SK-N-SH treated with all-trans-retinoic acid at 6 μM for 48 hours (cell line): ENCODE results near the gene OR5D16.

Experiments used
- OSR1 ChIP-seq: fragments of 250-450 bp; sonication (Bioruptor Pico); IDR thresholded peaks from 2 replicates; pipeline ENCODE4 v1.8.0; 2022; ENCODE audit warnings: moderate library complexity, mild to moderate bottlenecking, inconsistent platforms
- RARB ChIP-seq: fragments of 250-450 bp; sonication (Bioruptor Pico); IDR thresholded peaks from 2 replicates; pipeline ENCODE4 v1.8.0; 2021; ENCODE audit warnings: mild to moderate bottlenecking, moderate library complexity
- ZC3H10 ChIP-seq: fragments of 250-450 bp; sonication (Bioruptor Pico); IDR thresholded peaks from 2 replicates; pipeline ENCODE4 v1.5.1; 2021; ENCODE audit warnings: mild to moderate bottlenecking, moderate library complexity
- ZNF565 ChIP-seq: fragments of 450-650 bp; formaldehyde crosslinking; conservative IDR thresholded peaks from 2 replicates; pipeline ENCODE4 v1.5.0; 2020; ENCODE audit warnings: low read depth, mild to moderate bottlenecking, moderate library complexity
- TF ChIP-seq, protein P1 (sequence below): fragments of 250-450 bp; sonication (Bioruptor Pico); IDR thresholded peaks from 2 replicates; pipeline ENCODE4 v1.8.0; 2020; ENCODE audit warnings: mild to moderate bottlenecking, moderate library complexity, borderline replicate concordance

DNA sequence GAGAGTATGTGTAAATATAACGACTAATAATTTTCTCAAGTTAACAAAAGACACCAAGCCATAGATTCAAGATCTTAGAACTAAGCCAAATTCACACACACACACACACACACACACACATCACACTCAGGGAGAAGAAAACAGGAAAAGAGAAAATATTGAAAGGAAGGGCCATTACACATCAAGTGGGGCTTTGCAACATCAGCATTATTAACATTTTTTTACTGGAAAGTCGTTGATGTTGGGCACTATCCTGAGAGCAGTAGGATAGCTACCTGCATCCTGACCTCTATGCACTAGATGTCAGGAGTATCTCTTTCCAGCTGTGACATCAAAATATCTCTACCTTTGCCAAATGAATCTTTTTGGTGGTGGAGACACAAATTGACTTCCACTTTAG, 8.9 kb downstream of the OR5D16 start:
- TF ChIP-seq ZNF565 (CRISPR knock-in tag), result no peak
- TF ChIP-seq ZC3H10, result no peak
- TF ChIP-seq, protein P1, sequence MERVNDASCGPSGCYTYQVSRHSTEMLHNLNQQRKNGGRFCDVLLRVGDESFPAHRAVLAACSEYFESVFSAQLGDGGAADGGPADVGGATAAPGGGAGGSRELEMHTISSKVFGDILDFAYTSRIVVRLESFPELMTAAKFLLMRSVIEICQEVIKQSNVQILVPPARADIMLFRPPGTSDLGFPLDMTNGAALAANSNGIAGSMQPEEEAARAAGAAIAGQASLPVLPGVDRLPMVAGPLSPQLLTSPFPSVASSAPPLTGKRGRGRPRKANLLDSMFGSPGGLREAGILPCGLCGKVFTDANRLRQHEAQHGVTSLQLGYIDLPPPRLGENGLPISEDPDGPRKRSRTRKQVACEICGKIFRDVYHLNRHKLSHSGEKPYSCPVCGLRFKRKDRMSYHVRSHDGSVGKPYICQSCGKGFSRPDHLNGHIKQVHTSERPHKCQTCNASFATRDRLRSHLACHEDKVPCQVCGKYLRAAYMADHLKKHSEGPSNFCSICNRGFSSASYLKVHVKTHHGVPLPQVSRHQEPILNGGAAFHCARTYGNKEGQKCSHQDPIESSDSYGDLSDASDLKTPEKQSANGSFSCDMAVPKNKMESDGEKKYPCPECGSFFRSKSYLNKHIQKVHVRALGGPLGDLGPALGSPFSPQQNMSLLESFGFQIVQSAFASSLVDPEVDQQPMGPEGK, result no peak
- no peak for TF ChIP-seq OSR1 (CRISPR knock-in tag)
- no peak for TF ChIP-seq RARB (CRISPR knock-in tag)
